NB4 (cell line): ENCODE results near the gene TAC4.

Source experiments
- DNase-seq: peaks from one replicate; pipeline ENCODE4 v3.0.0; 2010; ENCODE audit warnings: low read depth
- H3K4me3 ChIP-seq: one replicate; pipeline ENCODE4 v1.5.1; 2011; ENCODE audit warnings: mild to moderate bottlenecking, low read depth, low read length, moderate library complexity
- MYC ChIP-seq: IDR thresholded peaks from 2 replicates; pipeline ENCODE4 v1.6.1; 2011; ENCODE audit warnings: low read depth, low read length
- POLR2A ChIP-seq: IDR thresholded peaks from 2 replicates; pipeline ENCODE4 v1.6.1; 2011; ENCODE audit warnings: mild to moderate bottlenecking; ENCODE audit not compliant: insufficient read length; ENCODE audit errors: extremely low read depth
- TF ChIP-seq, protein P1 (sequence below): IDR thresholded peaks from one replicate; pipeline ENCODE4 v1.5.1; 2012; ENCODE audit warnings: low read depth, low read length
- TF ChIP-seq, protein P2 (sequence below): IDR thresholded peaks from 2 replicates; pipeline ENCODE4 v1.6.1; 2011; ENCODE audit warnings: low read depth, low read length

The TAC4 gene

DNA sequence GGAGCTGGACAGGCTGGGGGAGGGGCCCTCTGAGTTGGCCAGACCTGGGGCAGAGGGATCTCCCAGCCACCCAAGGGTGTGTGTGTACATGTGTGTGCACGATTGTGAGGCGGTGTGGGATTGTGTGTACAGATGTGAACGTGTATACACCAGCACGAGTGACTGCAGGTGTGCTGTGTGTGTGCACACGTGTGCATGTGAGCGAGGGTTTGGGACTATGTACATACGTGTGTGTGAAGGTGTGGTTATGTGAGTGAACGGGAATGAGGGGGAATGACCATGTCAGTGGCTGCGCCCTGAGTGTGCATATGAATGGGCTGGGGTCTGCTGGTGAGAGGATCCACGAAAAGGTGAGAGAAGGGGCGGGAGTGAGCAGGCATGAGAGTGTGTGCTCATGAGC, 22.4 kb upstream of the TAC4 start:
- no peak overlapping the region for H3K4me3 ChIP-seq
- TF ChIP-seq, protein P1, sequence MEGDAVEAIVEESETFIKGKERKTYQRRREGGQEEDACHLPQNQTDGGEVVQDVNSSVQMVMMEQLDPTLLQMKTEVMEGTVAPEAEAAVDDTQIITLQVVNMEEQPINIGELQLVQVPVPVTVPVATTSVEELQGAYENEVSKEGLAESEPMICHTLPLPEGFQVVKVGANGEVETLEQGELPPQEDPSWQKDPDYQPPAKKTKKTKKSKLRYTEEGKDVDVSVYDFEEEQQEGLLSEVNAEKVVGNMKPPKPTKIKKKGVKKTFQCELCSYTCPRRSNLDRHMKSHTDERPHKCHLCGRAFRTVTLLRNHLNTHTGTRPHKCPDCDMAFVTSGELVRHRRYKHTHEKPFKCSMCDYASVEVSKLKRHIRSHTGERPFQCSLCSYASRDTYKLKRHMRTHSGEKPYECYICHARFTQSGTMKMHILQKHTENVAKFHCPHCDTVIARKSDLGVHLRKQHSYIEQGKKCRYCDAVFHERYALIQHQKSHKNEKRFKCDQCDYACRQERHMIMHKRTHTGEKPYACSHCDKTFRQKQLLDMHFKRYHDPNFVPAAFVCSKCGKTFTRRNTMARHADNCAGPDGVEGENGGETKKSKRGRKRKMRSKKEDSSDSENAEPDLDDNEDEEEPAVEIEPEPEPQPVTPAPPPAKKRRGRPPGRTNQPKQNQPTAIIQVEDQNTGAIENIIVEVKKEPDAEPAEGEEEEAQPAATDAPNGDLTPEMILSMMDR: no peak
- TF ChIP-seq MYC (no peak), POLR2A (no peak)
- TF ChIP-seq, protein P2, sequence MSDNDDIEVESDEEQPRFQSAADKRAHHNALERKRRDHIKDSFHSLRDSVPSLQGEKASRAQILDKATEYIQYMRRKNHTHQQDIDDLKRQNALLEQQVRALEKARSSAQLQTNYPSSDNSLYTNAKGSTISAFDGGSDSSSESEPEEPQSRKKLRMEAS: no peak
- DNase-seq: no peak

DNA sequence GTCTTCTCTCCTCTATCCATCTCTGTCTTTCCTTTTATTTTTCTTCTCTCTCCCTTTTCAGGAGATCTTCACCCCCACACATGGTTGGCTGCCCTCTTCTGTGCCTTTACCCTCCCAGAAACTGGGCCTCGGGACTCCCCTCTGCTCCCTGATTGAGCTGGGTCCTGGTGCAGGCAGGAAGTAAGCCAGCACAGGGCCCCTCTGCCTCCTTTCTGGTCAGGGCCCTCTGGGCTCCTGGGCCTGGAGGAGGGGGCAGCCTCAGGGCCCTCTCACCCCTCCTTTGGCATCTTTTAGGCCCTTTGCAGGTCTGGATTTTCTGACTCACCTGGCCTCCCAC, 21.1 kb upstream of the TAC4 start:
- no peak for TF ChIP-seq MYC
- no peak for TF ChIP-seq POLR2A
- TF ChIP-seq, protein P2: no peak
- TF ChIP-seq, protein P1: no peak
- H3K4me3 ChIP-seq: no peak overlapping the region
- no peak for DNase-seq

DNA sequence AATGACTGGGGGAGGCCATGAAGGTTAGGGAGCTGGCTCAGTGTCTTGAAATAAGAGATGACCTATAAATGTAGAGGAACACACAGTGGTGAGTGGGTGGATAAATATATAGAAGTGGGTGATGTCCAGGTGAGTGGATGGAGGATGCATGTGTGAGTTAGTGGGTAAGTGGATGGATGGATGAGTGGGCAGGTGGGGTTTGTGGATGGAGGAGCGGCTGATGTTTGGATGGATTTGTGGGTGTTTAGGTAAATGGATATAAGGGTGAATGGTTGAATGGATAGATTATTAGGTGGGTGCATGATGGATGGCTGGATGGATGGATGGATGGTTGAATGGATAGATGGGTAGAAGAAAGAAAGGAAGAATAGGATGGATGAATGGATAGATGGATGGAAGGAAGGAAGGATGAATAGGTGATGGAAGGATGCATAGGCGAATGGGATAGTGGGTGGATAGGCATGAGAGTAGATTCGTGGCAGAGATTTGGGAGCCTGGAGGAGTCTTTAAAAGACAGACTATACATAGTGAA, 19.1 kb upstream of the TAC4 start:
- H3K4me3 ChIP-seq: no peak overlapping the region
- TF ChIP-seq, protein P1: no peak
- TF ChIP-seq POLR2A (no peak), MYC (no peak)
- TF ChIP-seq, protein P2: no peak
- DNase-seq: no peak

DNA sequence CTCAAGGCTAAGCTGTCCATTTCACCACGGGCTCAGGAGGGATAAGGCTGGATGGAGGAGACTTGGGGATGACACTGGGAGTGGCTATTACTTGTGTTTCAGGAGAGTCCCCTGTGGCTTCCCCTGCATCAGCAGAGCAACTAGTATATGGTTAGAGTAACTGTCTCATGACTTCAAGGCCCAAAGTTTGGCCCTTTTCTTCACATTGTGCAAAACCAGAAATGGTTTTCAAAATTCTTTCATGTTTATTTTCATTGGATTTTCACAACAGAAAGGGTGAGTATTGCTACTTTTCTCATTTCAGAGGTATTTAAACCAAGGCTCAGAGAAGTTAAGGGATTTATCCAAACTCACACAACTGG, 18.1 kb upstream of the TAC4 start:
- no peak overlapping the region for H3K4me3 ChIP-seq
- no peak for TF ChIP-seq POLR2A
- TF ChIP-seq MYC: no peak
- TF ChIP-seq, protein P2: no peak
- TF ChIP-seq, protein P1: no peak
- no peak for DNase-seq

DNA sequence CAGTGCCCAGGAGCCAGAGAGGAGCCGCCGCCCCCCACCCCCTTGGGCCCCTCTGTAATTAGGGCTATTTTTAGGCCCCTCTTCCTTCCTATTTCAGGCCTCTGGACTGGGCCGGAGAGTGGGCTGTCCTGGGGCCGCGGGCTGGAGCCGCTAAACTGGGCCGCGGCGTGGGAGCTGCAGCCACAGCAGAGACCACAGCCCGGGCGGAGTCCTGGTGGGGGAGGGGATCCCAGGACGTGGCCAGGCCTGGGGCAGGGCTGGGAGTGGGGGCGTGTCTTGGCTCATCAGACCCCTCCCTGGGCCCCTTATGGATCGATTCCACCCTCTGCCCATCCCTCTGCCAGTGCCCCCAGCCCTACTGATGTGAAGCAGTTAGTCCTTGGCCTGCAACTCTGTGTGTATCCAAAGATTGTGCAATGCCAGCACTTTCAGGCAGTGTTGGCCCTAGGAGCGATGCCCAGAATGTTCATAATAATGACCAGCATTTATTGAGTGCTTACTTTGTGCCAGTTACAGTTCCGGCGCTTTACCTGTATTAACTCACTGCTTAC, 15.0 kb upstream of the TAC4 start:
- no peak for TF ChIP-seq POLR2A
- TF ChIP-seq, protein P1: no peak
- TF ChIP-seq, protein P2: no peak
- TF ChIP-seq MYC: no peak
- H3K4me3 ChIP-seq: no peak overlapping the region
- DNase-seq: peak; percentile 40
